Measurements from ENCODE around the gene ME2. TPM values are rescaled to one million over a fixed set of nuclear protein-coding genes. Genes with fewer than 3 reads are reported as not detected.

The ME2 gene
- total RNA-seq, 1 experiment from 2014 or later = 49.0 TPM

DNA sequence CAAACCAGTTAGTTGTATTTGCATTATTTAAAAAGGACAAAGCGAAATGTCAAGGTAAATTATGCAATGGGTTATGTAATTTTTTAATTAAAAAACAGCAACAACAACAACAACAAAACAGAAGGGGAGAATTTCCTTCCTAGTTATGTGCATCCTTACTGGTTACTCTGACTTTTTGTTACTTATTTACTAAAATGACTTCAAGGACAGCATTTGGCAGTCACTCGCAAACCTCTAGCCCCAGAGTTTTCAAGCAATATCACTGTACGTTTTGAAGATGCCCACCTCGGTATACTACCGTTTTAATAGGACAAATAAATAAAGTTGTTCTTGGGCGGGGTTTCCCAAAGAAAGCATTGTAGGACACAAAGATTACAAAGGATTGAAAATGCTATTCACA lies 34.4 kb upstream of the ME2 start:
- H3K4me2 ChIP-seq (ENCODE audit: low read length) = no peak overlapping the region
- H3K9me3 ChIP-seq (ENCODE audit: control insufficient read depth in 1 of 2, insufficient read depth in 1 of 2, low read depth in 1 of 2, low read length in 2 of 2) = no peaks in the 10 kb centered on the region
- H3K9me2 ChIP-seq (ENCODE audit: insufficient read depth) = no peaks in the 10 kb centered on the region
- H3K36me3 ChIP-seq (ENCODE audit: control insufficient read depth in 1 of 2, insufficient read depth in 2 of 2, low read length in 2 of 2) = no peaks in the 10 kb centered on the region
- ATAC-seq (no peak), DNase-seq (ENCODE audit: low read depth, low spot score) (no peak)
- intact Hi-C loops (cut with micrococcal nuclease) = no loop called here
- H3K27ac ChIP-seq (ENCODE audit: low read depth, low read length) = no peak overlapping the region
- H3K27me3 ChIP-seq (ENCODE audit: insufficient read depth, low read length) = no peaks in the 10 kb centered on the region
- no peaks in the 10 kb centered on the region for H4K20me1 ChIP-seq (ENCODE audit: insufficient read depth)
- no peaks in the 10 kb centered on the region for H3K79me2 ChIP-seq (ENCODE audit: insufficient read depth, low read length)
- H3K4me3 ChIP-seq (replicated peaks in 1 of 2; ENCODE audit: low read depth in 1 of 2, low read length in 2 of 2) = no peak overlapping the region
- TF ChIP-seq, protein P1, sequence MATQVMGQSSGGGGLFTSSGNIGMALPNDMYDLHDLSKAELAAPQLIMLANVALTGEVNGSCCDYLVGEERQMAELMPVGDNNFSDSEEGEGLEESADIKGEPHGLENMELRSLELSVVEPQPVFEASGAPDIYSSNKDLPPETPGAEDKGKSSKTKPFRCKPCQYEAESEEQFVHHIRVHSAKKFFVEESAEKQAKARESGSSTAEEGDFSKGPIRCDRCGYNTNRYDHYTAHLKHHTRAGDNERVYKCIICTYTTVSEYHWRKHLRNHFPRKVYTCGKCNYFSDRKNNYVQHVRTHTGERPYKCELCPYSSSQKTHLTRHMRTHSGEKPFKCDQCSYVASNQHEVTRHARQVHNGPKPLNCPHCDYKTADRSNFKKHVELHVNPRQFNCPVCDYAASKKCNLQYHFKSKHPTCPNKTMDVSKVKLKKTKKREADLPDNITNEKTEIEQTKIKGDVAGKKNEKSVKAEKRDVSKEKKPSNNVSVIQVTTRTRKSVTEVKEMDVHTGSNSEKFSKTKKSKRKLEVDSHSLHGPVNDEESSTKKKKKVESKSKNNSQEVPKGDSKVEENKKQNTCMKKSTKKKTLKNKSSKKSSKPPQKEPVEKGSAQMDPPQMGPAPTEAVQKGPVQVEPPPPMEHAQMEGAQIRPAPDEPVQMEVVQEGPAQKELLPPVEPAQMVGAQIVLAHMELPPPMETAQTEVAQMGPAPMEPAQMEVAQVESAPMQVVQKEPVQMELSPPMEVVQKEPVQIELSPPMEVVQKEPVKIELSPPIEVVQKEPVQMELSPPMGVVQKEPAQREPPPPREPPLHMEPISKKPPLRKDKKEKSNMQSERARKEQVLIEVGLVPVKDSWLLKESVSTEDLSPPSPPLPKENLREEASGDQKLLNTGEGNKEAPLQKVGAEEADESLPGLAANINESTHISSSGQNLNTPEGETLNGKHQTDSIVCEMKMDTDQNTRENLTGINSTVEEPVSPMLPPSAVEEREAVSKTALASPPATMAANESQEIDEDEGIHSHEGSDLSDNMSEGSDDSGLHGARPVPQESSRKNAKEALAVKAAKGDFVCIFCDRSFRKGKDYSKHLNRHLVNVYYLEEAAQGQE (IDR thresholded peaks at IDR 0.05; ENCODE audit: low read depth) = no peak
- TF ChIP-seq JUND (IDR thresholded peaks at IDR 0.05) (no peak), SIN3A (IDR thresholded peaks at IDR 0.05; ENCODE audit: low read depth) (no peak), FOSL1 (IDR thresholded peaks at IDR 0.05; ENCODE audit: low read depth) (no peak), CEBPB (IDR thresholded peaks at IDR 0.05; ENCODE audit: low read depth) (no peak), ZFX (IDR thresholded peaks at IDR 0.05) (no peak), EZH2 (IDR thresholded peaks at IDR 0.05) (no peak), YY1 (IDR thresholded peaks at IDR 0.05; ENCODE audit: extremely low read depth, insufficient replicate concordance, low read depth, low read length) (no peak), ZNF274 (IDR thresholded peaks at IDR 0.05; ENCODE audit: low read depth, low read length) (no peak), SP1 (IDR thresholded peaks at IDR 0.05; ENCODE audit: low read depth) (no peak)
- TF ChIP-seq, protein P2, sequence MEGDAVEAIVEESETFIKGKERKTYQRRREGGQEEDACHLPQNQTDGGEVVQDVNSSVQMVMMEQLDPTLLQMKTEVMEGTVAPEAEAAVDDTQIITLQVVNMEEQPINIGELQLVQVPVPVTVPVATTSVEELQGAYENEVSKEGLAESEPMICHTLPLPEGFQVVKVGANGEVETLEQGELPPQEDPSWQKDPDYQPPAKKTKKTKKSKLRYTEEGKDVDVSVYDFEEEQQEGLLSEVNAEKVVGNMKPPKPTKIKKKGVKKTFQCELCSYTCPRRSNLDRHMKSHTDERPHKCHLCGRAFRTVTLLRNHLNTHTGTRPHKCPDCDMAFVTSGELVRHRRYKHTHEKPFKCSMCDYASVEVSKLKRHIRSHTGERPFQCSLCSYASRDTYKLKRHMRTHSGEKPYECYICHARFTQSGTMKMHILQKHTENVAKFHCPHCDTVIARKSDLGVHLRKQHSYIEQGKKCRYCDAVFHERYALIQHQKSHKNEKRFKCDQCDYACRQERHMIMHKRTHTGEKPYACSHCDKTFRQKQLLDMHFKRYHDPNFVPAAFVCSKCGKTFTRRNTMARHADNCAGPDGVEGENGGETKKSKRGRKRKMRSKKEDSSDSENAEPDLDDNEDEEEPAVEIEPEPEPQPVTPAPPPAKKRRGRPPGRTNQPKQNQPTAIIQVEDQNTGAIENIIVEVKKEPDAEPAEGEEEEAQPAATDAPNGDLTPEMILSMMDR (IDR thresholded peaks at IDR 0.05 in 2 of 3, conservative IDR thresholded peaks at IDR 0.05 in 1 of 3; ENCODE audit: borderline replicate concordance in 1 of 3, insufficient read depth in 1 of 3, low read depth in 2 of 3, low read length in 2 of 3) = no peak
- RAD21 ChIA-PET (ENCODE audit: low non-redundant PET in 1 of 2, low total read pairs in 2 of 2, uncharacterized antibody in 2 of 2, unreplicated experiment in 2 of 2) = no interaction called here
- H2AFZ ChIP-seq (ENCODE audit: low read depth, low read length, poor library complexity, severe bottlenecking) = no peak overlapping the region
- no peaks in the 10 kb centered on the region for H3K4me1 ChIP-seq (ENCODE audit: control insufficient read depth in 1 of 2, insufficient read depth in 2 of 2, low read length in 2 of 2)
- CTCF ChIA-PET = no interaction called here
- H3K9ac ChIP-seq (ENCODE audit: low read length) = no peak overlapping the region
- no TSS peak for BruUV-seq (replicated peaks)
- POLR2A ChIA-PET = no interaction called here

All from HCT116 (cell line).